Stimulated activated CD4-positive, alpha-beta T cell treated with anti-CD3 and anti-CD28 coated beads, Interleukin-4, amount 100 ng/mL, for 48 hours (primary cell): ENCODE results near the gene ACTN1.

Experiments
- DNase-seq, 2 donors: peaks; one replicate each; pipeline ENCODE4 v3.0.0-alpha.2; 2020; ENCODE audit warnings: low read depth in 2 of 2

ACTN1 gene

DNA sequence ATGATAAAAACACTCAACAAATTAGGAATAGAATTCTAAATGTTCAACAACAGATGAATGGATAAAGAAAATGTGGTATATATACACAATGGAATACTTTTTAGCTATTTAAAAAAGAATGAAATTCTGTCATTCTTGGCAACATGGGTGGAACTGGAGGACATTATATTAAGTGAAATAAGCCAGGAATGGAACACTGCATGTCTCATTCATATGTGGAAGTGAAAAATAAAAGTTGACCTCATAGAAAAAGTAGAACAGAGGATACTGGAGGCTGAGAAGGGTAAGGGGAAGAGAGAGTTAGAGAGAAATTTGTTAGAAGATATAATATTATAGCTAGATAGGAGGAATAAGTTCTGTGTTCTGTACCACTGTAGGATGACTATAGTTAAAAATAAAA, 150.4 kb downstream of the ACTN1 start:
- no peak for DNase-seq

DNA sequence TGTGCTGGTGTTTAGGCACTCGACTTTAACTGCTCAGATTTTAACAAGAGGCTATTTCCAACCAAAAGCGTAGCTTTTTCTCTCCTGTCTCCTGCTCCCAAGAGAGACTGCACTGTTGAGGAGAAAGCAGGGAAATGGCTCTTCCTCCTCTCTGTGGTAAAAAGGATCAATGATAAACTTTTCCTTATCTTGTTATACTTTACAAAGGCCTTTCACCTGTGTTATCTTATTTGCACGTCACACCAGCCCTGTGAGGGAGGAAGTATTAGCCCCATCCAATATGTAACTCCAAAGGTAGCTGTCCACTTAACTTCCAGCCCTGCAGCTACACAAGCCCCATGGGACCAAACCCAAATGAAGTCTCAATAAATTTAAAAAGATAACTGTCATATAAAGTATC, 153.4 kb downstream of the ACTN1 start:
- no peak for DNase-seq

DNA sequence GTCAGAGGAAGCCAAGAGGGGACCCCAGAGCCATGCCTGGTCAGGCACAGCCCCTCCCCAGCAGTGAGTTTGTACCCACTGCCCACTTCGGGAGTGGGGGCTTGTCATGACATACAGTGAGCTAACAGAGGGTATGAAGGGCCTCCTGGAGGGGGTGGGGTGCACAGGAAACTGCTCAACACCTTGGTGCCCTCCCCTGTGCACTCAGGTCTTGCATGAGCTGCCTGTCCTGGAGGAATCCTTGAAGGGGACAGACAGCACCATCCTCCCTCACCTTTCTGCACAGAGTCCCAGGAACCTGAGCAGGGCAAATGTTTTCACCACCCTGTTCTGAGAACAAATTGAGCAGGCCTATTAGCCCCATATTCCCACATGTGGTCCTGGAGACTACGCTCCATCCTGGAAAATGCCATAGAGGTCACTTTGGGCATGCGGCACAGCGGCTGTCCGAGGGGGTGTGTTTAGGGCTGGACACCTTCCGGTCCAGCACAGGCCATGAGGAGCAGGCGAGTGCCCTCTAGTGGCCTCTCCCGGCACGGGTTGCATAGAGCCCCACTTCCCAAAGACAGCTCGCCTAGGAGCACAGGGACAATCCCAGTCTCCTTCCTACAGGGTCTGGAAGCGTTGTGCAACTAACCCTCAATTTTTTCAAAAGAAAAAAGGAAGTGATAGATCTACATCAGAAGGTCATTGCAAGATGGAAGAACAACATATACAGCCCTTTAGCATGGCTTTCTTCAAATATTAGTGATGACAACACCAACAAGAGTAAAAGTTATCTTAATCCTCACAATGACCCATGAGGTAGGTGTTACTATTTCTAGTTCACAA, 154.4 kb downstream of the ACTN1 start:
- peak in 1 of 2 donors; percentile 37 for DNase-seq

DNA sequence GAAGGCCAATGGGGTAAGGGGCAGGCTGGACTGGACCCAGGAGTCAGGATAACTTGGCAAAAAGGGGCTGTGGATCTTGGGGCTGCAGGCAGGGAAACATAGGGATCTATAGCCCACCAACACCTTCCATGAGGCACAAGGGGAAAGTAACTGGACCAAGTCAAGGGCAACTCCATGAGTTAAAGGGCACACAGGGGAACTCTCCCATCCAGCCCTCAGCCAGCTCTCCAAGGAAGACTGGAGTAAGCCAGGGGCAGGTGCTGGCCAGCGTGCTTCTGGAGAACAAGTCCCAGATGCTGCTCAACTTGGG, 154.9 kb downstream of the ACTN1 start:
- no peak for DNase-seq
